ENCODE measurements around the gene SPSB2. TPM values are rescaled to one million over a fixed set of nuclear protein-coding genes. Genes with fewer than 3 reads are reported as not detected.
"Not testable (repeated sequence)": the region's sequence is repeated elsewhere in the genome, so short reads cannot be mapped to it uniquely, and the experiment has no call there.

SPSB2 gene
- polyA plus RNA-seq, 4 donors = 7.8 to 19.8 (median 13.5) TPM

- DNase-seq (ENCODE audit: low read depth in 4 of 4, low spot score in 2 of 4) = peak in 1 of 4 donors; percentile 77
These were observed 742 bp downstream of the SPSB2 start for GRCh38 chr12:6872073-6873048.

DNA sequence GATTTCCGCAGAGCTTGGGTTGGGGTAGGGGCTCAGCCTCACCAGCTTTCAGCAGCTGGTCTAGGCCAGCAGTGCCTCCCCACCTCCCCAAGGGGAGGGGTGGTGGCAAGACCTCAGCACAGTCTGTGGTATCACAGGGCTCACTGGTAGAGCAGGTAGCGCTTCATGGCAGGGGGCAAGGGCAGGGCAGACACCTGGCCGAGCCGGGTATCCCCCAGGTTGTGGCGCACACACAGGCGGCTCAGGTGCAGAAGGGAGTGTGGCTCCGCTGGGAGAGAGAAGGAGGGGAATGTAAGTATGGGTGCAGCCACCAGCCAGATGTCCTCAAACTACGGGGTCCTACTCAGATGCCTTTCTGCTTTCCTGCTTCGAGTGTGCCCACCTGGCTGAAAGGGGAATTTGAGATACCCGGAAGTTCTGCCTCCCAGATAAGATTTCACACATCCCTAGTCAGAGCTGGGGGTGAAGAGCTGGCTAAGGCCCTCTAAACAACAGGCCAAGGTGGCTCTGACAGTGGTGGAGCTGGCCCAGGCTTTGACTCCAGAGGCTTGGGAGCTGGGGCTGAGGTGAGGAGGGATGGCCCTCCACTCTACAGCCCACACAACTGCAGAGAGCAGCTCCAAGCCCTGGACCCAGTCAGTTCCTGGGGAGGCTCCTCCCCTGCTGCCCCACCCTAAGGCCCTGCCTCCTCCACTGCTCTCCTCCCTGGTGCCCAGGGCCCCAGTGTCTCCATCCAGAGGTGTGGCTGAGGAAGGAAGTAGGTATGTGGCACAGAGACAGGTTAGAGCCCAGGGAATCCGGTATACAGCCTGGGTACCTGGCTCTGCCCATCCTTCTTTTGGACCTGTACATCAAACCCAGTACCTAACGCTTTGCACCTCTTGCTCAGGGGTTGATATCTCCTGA, 1.8 kb downstream of the SPSB2 start:
- DNase-seq (ENCODE audit: low read depth in 4 of 4, low spot score in 2 of 4) = no peak

GRCh38 chr12:6870304-6870703, 2.8 kb downstream of the SPSB2 start:
- not testable (repeated sequence) for DNase-seq (ENCODE audit: low read depth in 4 of 4, low spot score in 2 of 4)

- DNase-seq (ENCODE audit: low read depth in 4 of 4, low spot score in 2 of 4) = peak in 2 of 4 donors; percentile 54 to 80
These were observed 3.8 kb downstream of the SPSB2 start for GRCh38 chr12:6869049-6870021.

DNA sequence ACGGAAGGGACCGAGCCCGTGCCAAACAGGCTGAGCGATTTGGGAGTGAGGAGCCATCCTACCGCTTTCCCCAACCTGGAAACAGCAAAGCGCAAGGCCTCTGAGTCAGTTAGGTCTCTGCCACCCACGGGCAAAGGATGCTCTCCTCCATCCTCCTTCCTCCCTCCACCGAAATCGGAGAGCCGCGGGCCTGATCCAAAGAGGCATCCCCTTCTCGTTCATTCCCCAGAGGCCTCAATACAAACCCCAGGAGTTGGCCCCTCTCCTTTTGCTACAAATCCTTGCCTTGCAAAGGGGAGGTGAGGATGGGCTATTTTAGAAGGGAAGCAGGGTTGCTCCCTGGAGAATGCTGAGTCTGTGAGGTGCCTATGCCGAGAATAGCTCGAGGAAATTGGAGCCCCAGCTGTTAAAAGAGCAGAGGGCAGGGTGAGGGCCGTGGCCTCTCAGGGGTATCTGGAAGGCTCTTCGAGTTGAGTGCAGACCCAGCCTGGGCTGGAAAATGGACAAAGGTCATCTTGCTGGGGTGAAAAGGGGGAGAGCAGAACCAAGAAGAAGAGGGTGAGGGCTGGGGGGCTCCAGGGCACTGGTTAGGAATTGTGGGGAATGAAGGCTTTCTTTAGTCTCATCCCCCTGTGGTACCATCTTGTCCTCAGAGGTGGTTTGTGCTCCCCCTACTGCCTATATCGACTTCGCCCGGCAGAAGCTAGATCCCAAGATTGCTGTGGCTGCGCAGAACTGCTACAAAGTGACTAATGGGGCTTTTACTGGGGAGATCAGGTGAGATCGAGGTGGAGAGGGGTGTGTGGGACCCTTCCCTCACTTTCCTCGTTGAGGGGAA, 4.7 kb downstream of the SPSB2 start:
- no peak for DNase-seq (ENCODE audit: low read depth in 4 of 4, low spot score in 2 of 4)

DNA sequence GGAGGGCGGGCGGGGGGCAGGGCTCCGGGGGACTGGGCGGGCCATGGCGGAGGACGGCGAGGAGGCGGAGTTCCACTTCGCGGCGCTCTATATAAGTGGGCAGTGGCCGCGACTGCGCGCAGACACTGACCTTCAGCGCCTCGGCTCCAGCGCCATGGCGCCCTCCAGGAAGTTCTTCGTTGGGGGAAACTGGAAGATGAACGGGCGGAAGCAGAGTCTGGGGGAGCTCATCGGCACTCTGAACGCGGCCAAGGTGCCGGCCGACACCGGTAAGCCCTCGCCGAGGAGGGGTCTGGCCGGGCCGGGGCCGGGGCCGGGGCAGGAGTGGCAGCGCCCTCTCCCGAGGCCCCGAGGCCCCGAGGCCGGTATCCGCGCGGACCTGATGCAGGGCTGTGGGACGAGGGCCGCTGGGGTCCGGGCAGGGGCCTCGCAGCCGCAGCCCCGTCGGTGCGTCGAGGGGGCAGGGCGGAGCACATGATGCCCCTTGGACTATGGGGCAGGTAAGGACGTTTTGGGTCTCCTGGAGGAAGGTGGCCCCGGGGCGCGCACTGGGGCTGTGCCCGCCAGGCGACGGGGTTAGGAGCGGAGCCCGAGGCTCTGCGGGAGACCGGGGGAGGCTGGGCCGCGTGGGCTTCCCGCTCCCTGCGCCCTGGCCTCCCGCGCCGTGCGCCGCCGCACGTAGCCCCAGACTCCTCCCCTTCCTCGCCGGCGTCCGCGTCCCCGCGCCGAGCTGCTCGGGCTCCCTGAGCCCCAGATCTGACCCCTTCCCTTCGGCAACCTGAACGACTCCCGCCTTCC, 5.5 kb downstream of the SPSB2 start, which contains the start of gene TPI1:
Gene TPI1, plus strand, starts transcription at position 119 of the 798 bp plus-strand sequence. Its CDS starts 36 bp downstream, at position 155.
- peak in 1 of 4 donors; percentile 66 for DNase-seq (ENCODE audit: low read depth in 4 of 4, low spot score in 2 of 4)

DNA sequence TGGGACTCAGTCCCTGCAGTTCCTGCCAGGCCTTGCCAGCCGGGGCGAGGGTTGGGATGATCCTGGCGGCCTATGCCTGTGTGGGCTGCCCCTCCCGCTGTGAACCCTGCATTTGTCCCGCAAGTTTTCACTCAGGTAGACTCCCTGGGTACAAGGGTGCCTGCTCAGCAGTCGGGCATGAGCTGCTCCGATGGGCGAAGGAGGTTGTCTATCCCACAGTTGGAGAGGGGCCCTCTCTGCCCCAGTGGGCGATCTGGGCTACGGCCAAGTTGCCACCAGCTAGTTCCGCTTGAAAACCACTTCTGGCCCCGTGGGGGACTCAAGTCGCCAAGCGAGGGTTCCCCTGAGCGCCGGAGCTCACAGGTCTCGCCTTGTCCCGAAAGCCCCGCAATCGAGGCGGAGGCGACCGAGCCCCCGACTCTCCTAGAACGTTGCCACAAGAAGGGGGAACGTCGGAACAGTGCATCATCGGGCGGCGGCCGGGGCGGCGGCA, 6.1 kb downstream of the SPSB2 start:
- no peak for DNase-seq (ENCODE audit: low read depth in 4 of 4, low spot score in 2 of 4)

DNA sequence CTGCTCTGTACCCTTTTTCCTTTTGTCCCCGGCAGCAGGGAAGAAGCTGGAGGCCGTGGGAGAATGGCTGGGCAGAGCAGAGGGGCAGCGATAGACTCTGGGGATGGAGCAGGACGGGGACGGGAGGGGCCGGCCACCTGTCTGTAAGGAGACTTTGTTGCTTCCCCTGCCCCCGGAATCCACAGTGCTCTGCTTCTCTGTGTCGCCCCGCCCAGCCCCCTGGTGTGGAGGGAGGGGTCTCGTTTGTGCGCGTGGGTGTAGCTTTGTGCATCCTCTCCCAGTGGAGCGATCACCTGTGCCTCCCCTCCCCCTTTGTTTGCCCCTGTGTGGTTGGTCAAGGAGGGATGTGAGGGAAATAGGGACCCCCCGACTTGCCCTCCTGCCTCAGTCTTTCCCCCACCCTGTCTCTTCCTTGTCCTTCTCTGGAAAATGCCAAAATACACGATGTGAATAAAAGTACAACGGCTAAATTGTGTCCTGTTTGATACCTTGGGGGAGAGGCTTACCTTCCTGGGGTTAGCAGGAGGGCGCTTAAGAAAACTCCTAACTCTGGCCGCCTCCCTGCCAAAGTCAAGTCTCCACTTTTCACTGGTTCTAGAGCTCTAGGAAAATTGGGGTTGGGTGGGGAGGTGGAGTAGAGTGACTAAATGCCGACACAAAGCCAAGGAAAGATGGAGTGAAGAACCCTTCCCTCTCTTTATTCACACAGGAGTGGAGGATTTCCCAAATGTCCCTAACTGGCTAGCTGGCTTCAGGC, 6.8 kb downstream of the SPSB2 start:
- DNase-seq (ENCODE audit: low read depth in 4 of 4, low spot score in 2 of 4) = no peak

- not testable (repeated sequence) for DNase-seq (ENCODE audit: low read depth in 4 of 4, low spot score in 2 of 4)
These were observed 7.8 kb downstream of the SPSB2 start for GRCh38 chr12:6865307-6865706.

DNA sequence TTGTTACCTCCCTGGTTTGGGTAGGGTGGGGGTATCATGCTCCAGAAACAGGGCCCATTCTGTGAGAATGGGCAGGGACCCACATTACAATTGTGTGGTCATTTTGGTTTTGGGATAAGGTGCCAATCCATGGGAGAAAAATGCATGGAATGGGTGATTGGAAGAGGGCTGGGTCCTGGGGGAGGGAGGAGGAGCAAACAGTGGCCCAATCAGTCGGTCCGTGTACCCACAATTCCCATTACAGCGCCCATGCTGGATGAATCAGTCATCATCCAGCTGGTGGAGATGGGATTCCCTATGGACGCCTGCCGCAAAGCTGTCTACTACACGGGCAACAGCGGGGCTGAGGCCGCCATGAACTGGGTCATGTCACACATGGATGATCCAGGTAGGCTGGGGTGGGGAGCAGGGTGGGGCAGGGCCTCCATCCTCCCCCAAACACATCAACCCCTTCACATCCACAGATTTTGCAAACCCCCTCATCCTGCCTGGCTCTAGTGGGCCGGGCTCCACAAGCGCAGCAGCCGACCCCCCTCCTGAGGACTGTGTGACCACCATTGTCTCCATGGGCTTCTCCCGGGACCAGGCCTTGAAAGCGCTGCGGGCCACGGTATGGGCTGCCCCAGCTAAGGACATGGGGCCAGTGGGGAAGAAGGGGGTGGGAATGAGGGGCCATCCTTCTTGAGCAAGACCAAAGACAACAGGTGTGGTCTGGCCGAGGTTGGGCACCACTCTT, 9.3 kb downstream of the SPSB2 start:
- no peak for DNase-seq (ENCODE audit: low read depth in 4 of 4, low spot score in 2 of 4)

DNA sequence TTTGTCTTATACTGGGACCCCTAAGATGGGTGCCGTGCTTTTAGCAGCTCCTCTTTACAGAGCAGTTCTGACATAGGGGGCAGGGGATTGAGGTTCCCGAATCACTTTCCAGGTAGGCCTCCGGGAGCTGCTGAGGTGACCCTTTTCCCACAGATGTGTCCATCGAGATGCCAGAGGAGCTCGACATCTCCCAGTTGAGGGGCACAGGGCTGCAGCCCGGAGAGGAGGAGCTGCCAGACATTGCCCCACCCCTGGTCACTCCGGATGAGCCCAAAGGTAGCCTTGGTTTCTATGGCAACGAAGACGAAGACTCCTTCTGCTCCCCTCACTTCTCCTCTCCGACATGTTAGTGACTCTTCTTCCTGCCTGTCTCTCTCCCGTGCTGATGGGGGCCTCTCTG, 10.1 kb downstream of the SPSB2 start:
- no peak for DNase-seq (ENCODE audit: low read depth in 4 of 4, low spot score in 2 of 4)

- no peak for DNase-seq (ENCODE audit: low read depth in 4 of 4, low spot score in 2 of 4)
These were observed 11.7 kb downstream of the SPSB2 start for GRCh38 chr12:6861391-6861790.

- DNase-seq (ENCODE audit: low read depth in 4 of 4, low spot score in 2 of 4) = no peak
These were observed 12.2 kb downstream of the SPSB2 start for GRCh38 chr12:6860942-6861341.

DNA sequence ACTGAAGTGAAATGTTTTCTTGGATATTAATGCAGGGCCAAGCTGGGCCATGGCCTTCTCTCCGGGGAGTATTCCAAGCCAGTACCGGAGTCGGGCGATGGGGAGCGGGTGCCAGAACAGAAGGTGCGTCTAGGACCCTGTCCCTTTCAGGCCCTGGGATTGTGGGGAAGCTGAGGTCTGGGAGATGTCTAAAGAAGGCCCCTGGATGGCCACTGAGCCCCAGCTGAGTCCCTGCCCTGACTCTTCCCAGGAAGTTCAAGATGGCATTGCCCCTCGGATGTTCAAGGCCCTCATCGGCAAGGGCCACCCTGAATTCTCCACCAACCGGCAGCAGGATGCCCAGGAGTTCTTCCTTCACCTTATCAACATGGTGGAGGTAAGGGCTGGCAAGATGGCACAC, 13.0 kb downstream of the SPSB2 start:
- no peak for DNase-seq (ENCODE audit: low read depth in 4 of 4, low spot score in 2 of 4)

DNA sequence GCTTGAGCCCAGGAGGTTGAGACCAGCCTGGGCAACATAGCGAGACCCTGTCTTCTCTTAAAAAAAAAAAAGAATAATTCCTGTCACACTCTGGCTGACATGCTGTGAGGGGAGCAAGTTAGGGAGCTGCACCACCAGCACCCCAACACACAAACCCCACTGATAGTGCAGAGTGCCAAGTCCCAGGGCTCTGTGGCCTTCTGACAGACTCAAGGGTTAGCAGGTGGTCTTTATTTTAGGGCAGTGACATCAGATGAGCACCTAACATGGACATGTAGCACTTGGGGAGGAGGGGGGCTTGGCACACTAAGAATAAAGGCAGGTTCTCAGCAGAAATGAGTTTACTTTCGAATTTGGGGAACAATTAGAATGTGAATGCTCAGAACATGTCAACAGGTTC, 14.3 kb downstream of the SPSB2 start:
- DNase-seq (ENCODE audit: low read depth in 4 of 4, low spot score in 2 of 4) = no peak

DNA sequence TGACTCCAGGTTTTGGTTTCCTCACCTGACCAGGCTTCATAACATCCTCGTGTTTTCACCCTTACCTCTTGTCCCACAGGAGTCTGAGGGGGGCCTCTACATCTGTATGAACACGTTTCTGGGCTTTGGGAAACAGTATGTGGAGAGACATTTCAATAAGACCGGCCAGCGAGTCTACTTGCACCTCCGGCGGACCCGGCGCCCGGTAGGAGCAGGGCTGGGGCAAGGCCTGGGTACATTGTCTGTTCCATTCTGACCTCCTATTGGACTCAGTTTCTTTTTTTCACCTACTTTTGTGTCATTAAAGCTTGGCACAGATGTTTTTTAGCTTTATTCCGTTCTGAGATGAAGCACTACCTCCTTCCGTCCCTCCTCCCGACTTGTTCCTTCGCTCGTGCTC, 17.8 kb downstream of the SPSB2 start:
- DNase-seq (ENCODE audit: low read depth in 4 of 4, low spot score in 2 of 4) = no peak

DNA sequence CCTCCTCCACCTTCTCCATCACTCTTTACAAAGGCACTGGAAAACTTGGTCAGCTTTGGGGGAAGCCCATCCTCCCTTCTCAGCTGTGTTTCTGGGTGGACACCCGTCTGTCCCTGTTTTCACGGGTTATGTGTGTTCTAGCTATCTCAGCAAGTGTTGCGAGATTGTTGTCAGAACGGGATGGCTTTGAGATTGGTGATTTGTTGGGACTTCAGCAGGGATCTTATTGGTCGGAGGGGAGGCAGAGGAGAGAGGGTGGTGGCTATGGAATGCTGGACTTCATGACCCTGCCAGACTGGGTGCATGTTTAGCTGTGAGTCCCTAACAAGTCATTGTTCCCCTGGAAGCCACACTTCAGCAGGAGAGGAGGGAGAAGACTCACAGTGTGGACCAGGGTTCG, 19.1 kb downstream of the SPSB2 start:
- no peak for DNase-seq (ENCODE audit: low read depth in 4 of 4, low spot score in 2 of 4)
